SU-DHL-6 (cell line): ENCODE measurements around the gene MXD3.

Source experiments
- H2AFZ ChIP-seq: fragments of 200-600 bp; sonication (generic); 2 replicates; pipeline ENCODE4 v1.6.1; 2014; ENCODE audit warnings: low read depth, mild to moderate bottlenecking, moderate library complexity, mixed read lengths, antibody characterized with exemption, low read length; ENCODE audit not compliant: severe bottlenecking
- H3F3A ChIP-seq: fragments of 200-600 bp; shearing (Covaris generic); 2 replicates; pipeline ENCODE4 v1.6.0; 2016; ENCODE audit warnings: antibody characterized with exemption, mild to moderate bottlenecking; ENCODE audit not compliant: insufficient read depth
- H3K27ac ChIP-seq: fragments of 200-600 bp; sonication (generic); 2 replicates; pipeline ENCODE4 v1.5.1; 2016; ENCODE audit warnings: low read depth, mild to moderate bottlenecking, low read length, moderate library complexity, mixed read lengths
- H3K27me3 ChIP-seq: fragments of 200-600 bp; sonication (generic), shearing (Covaris generic); 2 replicates; pipeline ENCODE4 v1.6.0; 2014; ENCODE audit warnings: mild to moderate bottlenecking, low read length
- H3K36me3 ChIP-seq: fragments of 200-600 bp; sonication (generic); 2 replicates; pipeline ENCODE4 v1.6.1; 2014; ENCODE audit warnings: mild to moderate bottlenecking, low read length, mixed read lengths
- H3K4me2 ChIP-seq: fragments of 300-600, 200-600 bp; shearing (Covaris generic), sonication (generic); 2 replicates; pipeline ENCODE4 v1.6.0; 2014; ENCODE audit warnings: low read length, low read depth, mild to moderate bottlenecking; ENCODE audit not compliant: poor library complexity, severe bottlenecking
- H3K4me3 ChIP-seq: fragments of 200-600 bp; sonication (generic); 2 replicates; pipeline ENCODE4 v1.5.1; 2014; ENCODE audit warnings: antibody characterized with exemption, low read length, mild to moderate bottlenecking, mixed read lengths; ENCODE audit not compliant: insufficient read depth, poor library complexity, severe bottlenecking
- H3K79me2 ChIP-seq: fragments of 200-600 bp; sonication (generic); 2 replicates; pipeline ENCODE4 v1.6.1; 2014; ENCODE audit warnings: mild to moderate bottlenecking, low read length, moderate library complexity; ENCODE audit not compliant: insufficient read depth
- H3K9ac ChIP-seq: fragments of 200-600 bp; sonication (generic); 2 replicates; pipeline ENCODE4 v1.7.0; 2014; ENCODE audit warnings: mild to moderate bottlenecking, low read length
- H3K9me2 ChIP-seq: fragments of 200-600 bp; sonication (generic); replicated peaks from 2 replicates; pipeline ENCODE4 v1.6.1; 2014; ENCODE audit warnings: low read length; ENCODE audit not compliant: insufficient read depth
- H3K9me3 ChIP-seq: fragments of 200-600 bp; sonication (generic); 2 replicates; pipeline ENCODE4 v1.6.1; 2014; ENCODE audit warnings: low read length, mixed read lengths; ENCODE audit not compliant: insufficient read depth
- H4K20me1 ChIP-seq: fragments of 200-600 bp; sonication (generic); 2 replicates; pipeline ENCODE4 v1.6.1; 2014; ENCODE audit warnings: low read depth, mild to moderate bottlenecking, antibody characterized with exemption, low read length, moderate library complexity, mixed read lengths
- CTCF ChIP-seq: fragments of 200-600 bp; sonication (generic); IDR thresholded peaks from one replicate; pipeline ENCODE4 v1.5.1; 2017; ENCODE audit warnings: antibody characterized with exemption, mild to moderate bottlenecking, low read length, moderate library complexity; ENCODE audit not compliant: insufficient read depth, poor library complexity, severe bottlenecking
- EZH2phosphoT487 ChIP-seq: fragments of 200-600 bp; sonication (generic), shearing (Covaris generic); conservative IDR thresholded peaks from 2 replicates; pipeline ENCODE4 v1.6.1; 2018; ENCODE audit warnings: mild to moderate bottlenecking, antibody characterized with exemption, low read length, moderate library complexity, mixed read lengths

MXD3 gene

GRCh38 chr5:177265395-177265794 lies 46.3 kb downstream of the MXD3 start:
- TF ChIP-seq CTCF: no peak
- Histone ChIP-seq H3K9me3 (no peaks in the 10 kb centered on the region), H3K27me3 (no peaks in the 10 kb centered on the region), H3K9ac (no peak overlapping the region), H4K20me1 (no peaks in the 10 kb centered on the region), H3K36me3 (peaks cover 49% of the 10 kb centered on the region), H3K27ac (no peak overlapping the region), H2AFZ (no peak overlapping the region), H3K4me2 (no peak overlapping the region), H3K4me3 (no peak overlapping the region), H3K79me2 (no peaks in the 10 kb centered on the region), H3K9me2 (no peaks in the 10 kb centered on the region), H3F3A (0 out of 2 replicates have a peak, but pooled peaks cover 4% of the 10 kb centered on the region)

GRCh38 chr5:177264178-177264577 lies 47.5 kb downstream of the MXD3 start:
- Histone ChIP-seq H3F3A (0 out of 2 replicates have a peak, but pooled peaks cover 4% of the 10 kb centered on the region), H3K9me3 (no peaks in the 10 kb centered on the region), H3K4me3 (no peak overlapping the region), H2AFZ (no peak overlapping the region), H4K20me1 (no peaks in the 10 kb centered on the region), H3K27me3 (no peaks in the 10 kb centered on the region), H3K79me2 (no peaks in the 10 kb centered on the region), H3K4me2 (no peak overlapping the region), H3K36me3 (peaks cover 42% of the 10 kb centered on the region), H3K9ac (no peak overlapping the region), H3K27ac (no peak overlapping the region), H3K9me2 (no peaks in the 10 kb centered on the region)
- no peak for TF ChIP-seq EZH2phosphoT487
- no peak for TF ChIP-seq CTCF

GRCh38 chr5:177261510-177261909 lies 50.2 kb downstream of the MXD3 start:
- H3K4me2 ChIP-seq: no peak overlapping the region
- no peak overlapping the region for H3K9ac ChIP-seq
- H3K4me3 ChIP-seq: no peak overlapping the region
- no peaks in the 10 kb centered on the region for H3K9me2 ChIP-seq
- no peaks in the 10 kb centered on the region for H3K79me2 ChIP-seq
- TF ChIP-seq CTCF (no peak), EZH2phosphoT487 (no peak)
- no peaks in the 10 kb centered on the region for H3K9me3 ChIP-seq
- no peak overlapping the region for H3K27ac ChIP-seq
- no peaks in the 10 kb centered on the region for H3F3A ChIP-seq
- H3K27me3 ChIP-seq: no peaks in the 10 kb centered on the region
- H2AFZ ChIP-seq: no peak overlapping the region
- no peaks in the 10 kb centered on the region for H4K20me1 ChIP-seq
- H3K36me3 ChIP-seq: peaks cover 30% of the 10 kb centered on the region
